Upper lobe of left lung (tissue), 6 donors: ENCODE results near the gene PREX1. TPM values are rescaled to one million over a fixed set of nuclear protein-coding genes. Genes with fewer than 3 reads are reported as not detected.
A peak's percentile ranks its signal among the peaks of the same experiment; 100 is the strongest.

Experiments used
- ATAC-seq, 2 donors: fragments of 200-7000 bp; cut with Tn5 transposase; one replicate each; pipeline ENCODE4 v1.9.1; 2022; ENCODE audit warnings: mild to moderate bottlenecking in 2 of 2, moderate library complexity in 2 of 2; ENCODE audit not compliant: low FRiP score in 2 of 2
- DNase-seq, 2 donors: peaks; one replicate each; pipeline ENCODE4 v3.0.0-alpha.2; 2019 to 2020
- H3K27ac ChIP-seq, 4 donors: fragments of 200-600 bp; sonication (generic); one replicate each; pipeline ENCODE4 v1.5.1; 2016 to 2019
- H3K27me3 ChIP-seq, 4 donors: fragments of 200-600 bp; sonication (generic); one replicate each; pipeline ENCODE4 v1.5.1; 2017 to 2019
- H3K36me3 ChIP-seq, 4 donors: fragments of 200-600 bp; sonication (generic); one replicate each; pipeline ENCODE4 v1.5.1; 2016 to 2019
- H3K4me1 ChIP-seq, 4 donors: fragments of 200-600 bp; sonication (generic); one replicate each; pipeline ENCODE4 v1.5.1; 2018 to 2019
- H3K4me3 ChIP-seq, 4 donors: fragments of 200-600 bp; sonication (generic); one replicate each; pipeline ENCODE4 v1.5.1; 2017 to 2019; ENCODE audit warnings: mild to moderate bottlenecking in 2 of 4, moderate library complexity in 1 of 4
- H3K9me3 ChIP-seq, 4 donors: fragments of 200-600 bp; sonication (generic); one replicate each; pipeline ENCODE4 v1.5.1; 2018 to 2019
- EP300 ChIP-seq, 4 donors: sonication (generic); formaldehyde crosslinking; IDR thresholded peaks; one replicate each; pipeline ENCODE4 v1.5.1; 2017; ENCODE audit warnings: antibody characterized with exemption in 4 of 4, control low read depth in 2 of 4
- POLR2A ChIP-seq, 4 donors: fragments of 450-650 bp; IDR thresholded peaks; one replicate each; pipeline ENCODE4 v1.5.1; 2016 to 2017; ENCODE audit warnings: antibody characterized with exemption in 4 of 4, mild to moderate bottlenecking in 2 of 4
- POLR2AphosphoS5 ChIP-seq, 2 donors: sonication (generic); formaldehyde crosslinking; IDR thresholded peaks; one replicate each; pipeline ENCODE4 v1.5.1; 2017; ENCODE audit warnings: antibody characterized with exemption in 2 of 2
- WGBS, 2 donors: methylation state at CpG; one replicate each; pipeline ENCODE4 v1.1.5; 2017 to 2018; 5-methylcytosine and 5-hydroxymethylcytosine counted together
- total RNA-seq, 6 donors: library from RNA; depleted of rRNA in 4 of 6; stranded (reverse); fragments of >200 nt in 4 of 6; gene quantifications; one replicate each; pipeline versions ENCODE4 v1.1.0 to v1.2.1, GENCODE V29; 2016 to 2021
- TF ChIP-seq, protein P1 (sequence below), 6 experiments: fragments of 450-650 bp in 4 of 6; fragments of 200-600 bp in 2 of 6; sonication (generic) in 2 of 6; IDR thresholded peaks; one replicate each; pipeline ENCODE4 v1.5.1; 2016 to 2019; ENCODE audit warnings: antibody characterized with exemption in 6 of 6
- donor health status: DM: no; HTN: no; CAD: no; lungs with moderate emphysema.
- donor health status: DM: no; HTN: yes; CAD: no; lungs with severe emphysema.

The PREX1 gene
- total RNA-seq, 6 donors from 2014 or later, result 42.8 to 177 (median 74.6) TPM

DNA sequence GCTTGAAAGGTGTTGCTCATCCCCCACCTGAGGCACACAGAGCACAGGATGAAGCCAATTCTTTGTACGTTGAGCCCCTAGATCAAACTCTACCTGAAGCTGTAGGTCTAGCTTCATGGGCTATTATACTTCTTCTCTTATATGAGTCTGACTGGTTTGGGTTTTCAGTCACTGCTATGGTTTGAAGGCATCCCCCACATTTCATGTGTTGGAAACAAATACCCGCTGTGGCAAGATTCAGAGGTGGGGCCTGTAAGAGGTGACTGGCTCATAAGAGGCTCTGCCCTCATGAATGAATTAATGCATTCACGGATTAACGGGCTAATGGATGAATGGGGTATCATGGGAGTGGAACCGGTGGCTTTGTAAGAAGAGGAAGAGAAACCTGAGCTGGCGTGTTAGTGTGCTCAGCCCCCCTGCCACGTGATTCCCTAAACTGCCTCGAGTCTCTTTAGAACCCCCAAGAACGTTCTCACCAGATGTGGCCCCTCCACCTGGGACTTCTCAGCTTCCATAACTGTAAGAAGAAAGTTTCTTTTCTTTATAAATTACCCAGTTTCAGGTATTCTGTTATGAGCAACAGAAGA lies 39.2 kb downstream of the PREX1 start:
- Histone ChIP-seq H3K36me3 (no peaks in the 10 kb centered on the region), H3K4me3 (no peak overlapping the region), H3K27me3 (no peaks in the 10 kb centered on the region), H3K9me3 (no peaks in the 10 kb centered on the region), H3K4me1 (peaks cover 40 to 79% (median 52%) of the 10 kb centered on the region in 4 donors), H3K27ac (peak overlapping the region in 3 of 4 donors; percentile 10 to 72 (median 41))
- ATAC-seq (no peak), DNase-seq (no peak)
- TF ChIP-seq POLR2A (IDR thresholded peaks at IDR 0.05), result no peak
- TF ChIP-seq, protein P1, sequence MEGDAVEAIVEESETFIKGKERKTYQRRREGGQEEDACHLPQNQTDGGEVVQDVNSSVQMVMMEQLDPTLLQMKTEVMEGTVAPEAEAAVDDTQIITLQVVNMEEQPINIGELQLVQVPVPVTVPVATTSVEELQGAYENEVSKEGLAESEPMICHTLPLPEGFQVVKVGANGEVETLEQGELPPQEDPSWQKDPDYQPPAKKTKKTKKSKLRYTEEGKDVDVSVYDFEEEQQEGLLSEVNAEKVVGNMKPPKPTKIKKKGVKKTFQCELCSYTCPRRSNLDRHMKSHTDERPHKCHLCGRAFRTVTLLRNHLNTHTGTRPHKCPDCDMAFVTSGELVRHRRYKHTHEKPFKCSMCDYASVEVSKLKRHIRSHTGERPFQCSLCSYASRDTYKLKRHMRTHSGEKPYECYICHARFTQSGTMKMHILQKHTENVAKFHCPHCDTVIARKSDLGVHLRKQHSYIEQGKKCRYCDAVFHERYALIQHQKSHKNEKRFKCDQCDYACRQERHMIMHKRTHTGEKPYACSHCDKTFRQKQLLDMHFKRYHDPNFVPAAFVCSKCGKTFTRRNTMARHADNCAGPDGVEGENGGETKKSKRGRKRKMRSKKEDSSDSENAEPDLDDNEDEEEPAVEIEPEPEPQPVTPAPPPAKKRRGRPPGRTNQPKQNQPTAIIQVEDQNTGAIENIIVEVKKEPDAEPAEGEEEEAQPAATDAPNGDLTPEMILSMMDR (IDR thresholded peaks at IDR 0.05), result no peak
- no peak for TF ChIP-seq EP300 (IDR thresholded peaks at IDR 0.05)
- TF ChIP-seq POLR2AphosphoS5 (IDR thresholded peaks at IDR 0.05), result no peak
- WGBS, 2 donors, result 76% methylated on average over 9 of the region's 9 CpGs

- Histone ChIP-seq H3K27me3 (no peaks in the 10 kb centered on the region), H3K27ac (peak overlapping the region; percentile 10 to 72 (median 40)), H3K4me1 (peaks cover 44 to 84% (median 56%) of the 10 kb centered on the region in 4 donors), H3K9me3 (no peaks in the 10 kb centered on the region), H3K4me3 (no peak overlapping the region), H3K36me3 (no peaks in the 10 kb centered on the region)
- DNase-seq (no peak), ATAC-seq (peak in 1 of 2 donors; percentile 81)
- TF ChIP-seq POLR2A (IDR thresholded peaks at IDR 0.05) (no peak), EP300 (IDR thresholded peaks at IDR 0.05) (no peak)
- 45 to 61% methylated on average over 9 of the region's 9 CpGs for WGBS, 2 donors
These were observed 39.9 kb downstream of the PREX1 start for GRCh38 chr20:48787861-48788375.

- peaks cover 52 to 83% (median 61%) of the 10 kb centered on the region in 4 donors for H3K4me1 ChIP-seq
- no peak overlapping the region for H3K4me3 ChIP-seq
- WGBS, 2 donors, result 41 to 54% methylated on average over 19 of the region's 19 CpGs
- H3K36me3 ChIP-seq, result no peaks in the 10 kb centered on the region
- no peak for ATAC-seq
- no peak for DNase-seq
- TF ChIP-seq, protein P1 (IDR thresholded peaks at IDR 0.05), result no peak
- no peak for TF ChIP-seq POLR2AphosphoS5 (IDR thresholded peaks at IDR 0.05)
- TF ChIP-seq EP300 (IDR thresholded peaks at IDR 0.05), result no peak
- TF ChIP-seq POLR2A (IDR thresholded peaks at IDR 0.05), result no peak
- H3K27me3 ChIP-seq, result no peaks in the 10 kb centered on the region
- H3K27ac ChIP-seq, result peak overlapping the region; percentile 40 to 72 (median 42)
- H3K9me3 ChIP-seq, result no peaks in the 10 kb centered on the region
These were observed 40.7 kb downstream of the PREX1 start for GRCh38 chr20:48786951-48787705.

- 89 to 92% methylated on average over 8 of the region's 8 CpGs for WGBS, 2 donors
- Histone ChIP-seq H3K36me3 (no peaks in the 10 kb centered on the region), H3K4me3 (no peak overlapping the region), H3K9me3 (no peaks in the 10 kb centered on the region), H3K27me3 (no peaks in the 10 kb centered on the region), H3K27ac (peak overlapping the region in 1 of 4 donors; percentile 14), H3K4me1 (peaks cover 48 to 80% (median 53%) of the 10 kb centered on the region in 4 donors)
- no peak for TF ChIP-seq POLR2AphosphoS5 (IDR thresholded peaks at IDR 0.05)
- no peak for TF ChIP-seq POLR2A (IDR thresholded peaks at IDR 0.05)
- no peak for TF ChIP-seq EP300 (IDR thresholded peaks at IDR 0.05)
- TF ChIP-seq, protein P1 (IDR thresholded peaks at IDR 0.05), result no peak
- ATAC-seq (no peak), DNase-seq (no peak)
These were observed 42.0 kb downstream of the PREX1 start for GRCh38 chr20:48785801-48786200.

GRCh38 chr20:48785256-48785655 lies 42.5 kb downstream of the PREX1 start:
- TF ChIP-seq EP300 (IDR thresholded peaks at IDR 0.05) (no peak), POLR2AphosphoS5 (IDR thresholded peaks at IDR 0.05) (no peak), POLR2A (IDR thresholded peaks at IDR 0.05) (no peak)
- TF ChIP-seq, protein P1 (IDR thresholded peaks at IDR 0.05), result no peak
- WGBS, 2 donors, result 93 to 100% methylated on average over 2 to 6 of the region's 6 CpGs
- no peak for DNase-seq
- Histone ChIP-seq H3K9me3 (no peaks in the 10 kb centered on the region), H3K4me1 (peaks cover 42 to 74% (median 48%) of the 10 kb centered on the region in 4 donors), H3K27ac (peak overlapping the region in 1 of 4 donors; percentile 14), H3K27me3 (no peaks in the 10 kb centered on the region), H3K4me3 (no peak overlapping the region), H3K36me3 (no peaks in the 10 kb centered on the region)
- ATAC-seq, result peak in 1 of 2 donors; percentile 17
